Heart left ventricle (tissue), 16 donors: ENCODE results near the gene PLD4. TPM values are rescaled to one million over a fixed set of nuclear protein-coding genes. Genes with fewer than 3 reads are reported as not detected.
A peak's percentile ranks its signal among the peaks of the same experiment; 100 is the strongest.

Source experiments
- ATAC-seq, 4 donors: fragments of 200-7000 bp; cut with Tn5 transposase; one replicate each; pipeline ENCODE4 v1.9.1; 2020 to 2022; ENCODE audit warnings: moderate library complexity in 4 of 4, mild to moderate bottlenecking in 3 of 4, moderate number of reproducible peaks in 1 of 4
- DNase-seq, 5 donors: peaks; one replicate each; pipeline ENCODE4 v3.0.0-alpha.2; 2020
- H3K27ac ChIP-seq, 12 donors: fragments of 200-600 bp; sonication (generic) in 4 of 12; one replicate each; pipeline versions ENCODE4 v1.5.0 to v1.8.0; 2016 to 2022; ENCODE audit warnings: mild to moderate bottlenecking in 2 of 12
- H3K27me3 ChIP-seq, 9 donors: fragments of 200-600 bp; sonication (generic) in 2 of 9; one replicate each; pipeline versions ENCODE4 v1.5.1 to v1.8.0; 2016 to 2022; ENCODE audit warnings: mild to moderate bottlenecking in 3 of 9
- H3K36me3 ChIP-seq, 9 donors: fragments of 200-600 bp; sonication (generic) in 2 of 9; one replicate each; pipeline versions ENCODE4 v1.5.0 to v1.8.0; 2018 to 2022; ENCODE audit warnings: mild to moderate bottlenecking in 2 of 9
- H3K4me1 ChIP-seq, 12 donors: fragments of 200-600 bp; sonication (generic) in 4 of 12; one replicate each; pipeline versions ENCODE4 v1.5.0 to v1.8.0; 2016 to 2022; ENCODE audit warnings: mild to moderate bottlenecking in 3 of 12
- H3K4me3 ChIP-seq, 12 donors: fragments of 200-600 bp; sonication (generic) in 4 of 12; one replicate each; pipeline versions ENCODE4 v1.5.0 to v1.8.0; 2017 to 2022; ENCODE audit warnings: mild to moderate bottlenecking in 9 of 12, moderate library complexity in 4 of 12
- H3K9me3 ChIP-seq, 12 donors: fragments of 200-600 bp; sonication (generic) in 4 of 12; one replicate each; pipeline versions ENCODE4 v1.5.0 to v1.8.0; 2016 to 2022; ENCODE audit warnings: mild to moderate bottlenecking in 1 of 12
- POLR2A ChIP-seq, 2 donors: fragments of 450-650 bp; IDR thresholded peaks; one replicate each; pipeline ENCODE4 v1.6.1; 2017; ENCODE audit warnings: antibody characterized with exemption in 2 of 2, mild to moderate bottlenecking in 2 of 2, moderate library complexity in 2 of 2
- WGBS, 4 donors: extraction: QIAGEN DNeasy Blood & Tissue Kit in 2 of 4; methylation state at CpG; one replicate each; pipeline versions ENCODE4 v1.1.5 to v1.1.7; 2013 to 2018; 5-methylcytosine and 5-hydroxymethylcytosine counted together
- intact Hi-C, 10 donors: fragments of 100-400 bp; cut with DNase I; formaldehyde crosslinking; loops; one replicate each; pipeline versions ENCODE4 v1.11.1 to v1.14.2; 2022
- long read RNA-seq, 3 donors: library from polyadenylated mRNA; unstranded; transcript quantifications; one replicate each; pipeline ENCODE4 v2.0.0, GENCODE V29; 2020 to 2021
- polyA plus RNA-seq, 2 donors: library from polyadenylated mRNA; stranded (reverse); fragments of 200-250 nt; gene quantifications; one replicate each; pipeline ENCODE4 v1.2.3, GENCODE V29; 2013
- total RNA-seq, 9 donors: library from RNA; depleted of rRNA in 2 of 9; stranded (reverse); fragments of >200 nt in 2 of 9; fragmentation: NEBNext Ultra II Directional in 3 of 9; extraction: Animal tissue kit (Norgen Biotek cat#: 25700) in 3 of 9; gene quantifications; one replicate each; pipeline versions ENCODE4 v1.1.0 to v1.2.4, GENCODE V29; 2016 to 2023
- TF ChIP-seq, protein P1 (sequence below), 12 donors: fragments of 200-600 bp; sonication (generic) in 4 of 12; IDR thresholded peaks; one replicate each; pipeline versions ENCODE4 v1.5.0 to v1.8.0; 2018 to 2022; ENCODE audit warnings: antibody characterized with exemption in 12 of 12, mild to moderate bottlenecking in 5 of 12
- donor health status: ischemic (EF 13 %, LVEDD 7.1; RV severe dilation, severe dysfunction).
- donor health status: healthy with polysubstance abuse.
- donor health status: DM: no; HTN: yes; CAD: no.
- donor health status: DM: no; HTN: no; CAD: no.
- donor health status: ischemic (EF 25% LVEDD 6.9; RV normal size, moderate dysfunction).
- donor health status: ischemic (EF 25% LVEDD 5.7; RV mildly dilated, moderate dysfunction).
- donor health status: healthy.
- donor health status: DM: yes; HTN: yes; CAD: no.
- donor health status: ischemic (EF 35%, LVEDD 5.7; RV mildly dilated, moderate dysfunction).
- donor health status: nonischemic (EF 11% LVEDD 7.7; RV severe dilation, severe dysfunction).
- donor health status: DM: yes; HTN: yes; CAD: no.
- donor health status: PGD.
- donor health status: ischemic (EF 29% LVEDD 5.4; RV normal size, mild dysfunction).
- donor health status: nonischemic (EF 23%, LVEDD 6.1; RV moderate dilation, normal function).

PLD4 gene, protein sequence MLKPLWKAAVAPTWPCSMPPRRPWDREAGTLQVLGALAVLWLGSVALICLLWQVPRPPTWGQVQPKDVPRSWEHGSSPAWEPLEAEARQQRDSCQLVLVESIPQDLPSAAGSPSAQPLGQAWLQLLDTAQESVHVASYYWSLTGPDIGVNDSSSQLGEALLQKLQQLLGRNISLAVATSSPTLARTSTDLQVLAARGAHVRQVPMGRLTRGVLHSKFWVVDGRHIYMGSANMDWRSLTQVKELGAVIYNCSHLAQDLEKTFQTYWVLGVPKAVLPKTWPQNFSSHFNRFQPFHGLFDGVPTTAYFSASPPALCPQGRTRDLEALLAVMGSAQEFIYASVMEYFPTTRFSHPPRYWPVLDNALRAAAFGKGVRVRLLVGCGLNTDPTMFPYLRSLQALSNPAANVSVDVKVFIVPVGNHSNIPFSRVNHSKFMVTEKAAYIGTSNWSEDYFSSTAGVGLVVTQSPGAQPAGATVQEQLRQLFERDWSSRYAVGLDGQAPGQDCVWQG
- total RNA-seq (1 to 10 TPM in 1 of 9 donors, under 1 TPM in 4, not detected in 4; 0.25 to 1.5 (median 0.40) TPM), polyA plus RNA-seq (under 1 TPM in 1 of 2 donors, not detected in 1; 0.12 TPM)
- long read RNA-seq, donor 1, full-length matches to known transcripts = 1 of 2 reads
- long read RNA-seq, donor 1, partial matches to known transcripts = 1 of 2 reads
- long read RNA-seq, donor 1, other reads (novel, unspliced or antisense) = 0 of 2 reads
- long read RNA-seq, donor 2 = 0 reads
- long read RNA-seq, donor 3 = 0 reads

DNA sequence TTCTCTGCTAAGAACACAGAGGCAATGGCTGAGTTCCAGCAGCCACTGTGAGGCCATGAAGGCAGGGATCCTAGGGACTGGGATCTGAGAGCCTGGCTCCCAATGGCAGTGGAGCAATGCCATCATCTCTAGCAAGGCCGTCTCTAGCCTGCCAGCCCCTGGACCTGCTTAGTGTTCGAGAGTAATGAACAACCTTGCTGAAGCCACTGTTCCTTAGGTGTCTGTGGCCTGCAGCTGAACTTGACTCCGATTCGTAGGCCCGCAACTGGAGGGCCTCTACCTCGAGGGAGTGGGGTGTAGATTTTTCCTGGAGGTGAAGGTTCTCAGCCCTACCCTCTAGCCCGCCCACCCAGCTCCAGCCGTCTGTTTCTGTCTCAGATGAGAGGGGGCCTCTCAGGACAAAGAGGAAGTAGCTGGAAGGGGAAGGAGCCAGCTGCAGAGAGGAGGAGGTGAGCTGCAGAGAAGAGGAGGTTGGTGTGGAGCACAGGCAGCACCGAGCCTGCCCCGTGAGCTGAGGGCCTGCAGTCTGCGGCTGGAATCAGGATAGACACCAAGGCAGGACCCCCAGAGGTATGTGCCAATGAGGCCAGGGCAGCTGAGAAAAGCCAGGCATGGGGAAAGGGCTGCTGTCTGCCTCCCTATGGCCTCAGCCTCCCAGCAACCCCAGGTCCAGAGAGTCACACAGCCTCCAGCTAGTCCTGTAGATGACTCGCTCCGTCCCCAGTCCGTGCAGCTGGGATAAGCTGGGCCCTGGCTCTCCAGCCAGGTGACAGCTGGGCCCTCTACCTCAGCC lies at the start of gene PLD4:
TSS of gene PLD4 (plus strand) at position 459 of the 793 bp plus-strand sequence. CDS start 2,262 bp downstream, outside the sequence.
- Histone ChIP-seq H3K4me3 (peak within 1 kb of the TSS in 1 of 12 donors; percentile 12), H3K4me1 (peaks cover 0 to 21% (median 0%) of the 10 kb centered on the region in 12 donors), H3K27me3 (peaks cover 0 to 7% (median 0%) of the 10 kb centered on the region in 9 donors), H3K36me3 (no peaks in the 10 kb centered on the region), H3K9me3 (peaks cover 0 to 8% (median 0%) of the 10 kb centered on the region in 12 donors), H3K27ac (no peak within 1 kb of the TSS)
- DNase-seq (no peak), ATAC-seq (no peak)
- 75 to 84% (median 78%) methylated on average over 14 of the region's 14 CpGs for WGBS, 4 donors
- intact Hi-C loops = no loop called here
- no peak for TF ChIP-seq POLR2A (IDR thresholded peaks at IDR 0.05)
- TF ChIP-seq, protein P1, sequence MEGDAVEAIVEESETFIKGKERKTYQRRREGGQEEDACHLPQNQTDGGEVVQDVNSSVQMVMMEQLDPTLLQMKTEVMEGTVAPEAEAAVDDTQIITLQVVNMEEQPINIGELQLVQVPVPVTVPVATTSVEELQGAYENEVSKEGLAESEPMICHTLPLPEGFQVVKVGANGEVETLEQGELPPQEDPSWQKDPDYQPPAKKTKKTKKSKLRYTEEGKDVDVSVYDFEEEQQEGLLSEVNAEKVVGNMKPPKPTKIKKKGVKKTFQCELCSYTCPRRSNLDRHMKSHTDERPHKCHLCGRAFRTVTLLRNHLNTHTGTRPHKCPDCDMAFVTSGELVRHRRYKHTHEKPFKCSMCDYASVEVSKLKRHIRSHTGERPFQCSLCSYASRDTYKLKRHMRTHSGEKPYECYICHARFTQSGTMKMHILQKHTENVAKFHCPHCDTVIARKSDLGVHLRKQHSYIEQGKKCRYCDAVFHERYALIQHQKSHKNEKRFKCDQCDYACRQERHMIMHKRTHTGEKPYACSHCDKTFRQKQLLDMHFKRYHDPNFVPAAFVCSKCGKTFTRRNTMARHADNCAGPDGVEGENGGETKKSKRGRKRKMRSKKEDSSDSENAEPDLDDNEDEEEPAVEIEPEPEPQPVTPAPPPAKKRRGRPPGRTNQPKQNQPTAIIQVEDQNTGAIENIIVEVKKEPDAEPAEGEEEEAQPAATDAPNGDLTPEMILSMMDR (IDR thresholded peaks at IDR 0.05) = no peak

DNA sequence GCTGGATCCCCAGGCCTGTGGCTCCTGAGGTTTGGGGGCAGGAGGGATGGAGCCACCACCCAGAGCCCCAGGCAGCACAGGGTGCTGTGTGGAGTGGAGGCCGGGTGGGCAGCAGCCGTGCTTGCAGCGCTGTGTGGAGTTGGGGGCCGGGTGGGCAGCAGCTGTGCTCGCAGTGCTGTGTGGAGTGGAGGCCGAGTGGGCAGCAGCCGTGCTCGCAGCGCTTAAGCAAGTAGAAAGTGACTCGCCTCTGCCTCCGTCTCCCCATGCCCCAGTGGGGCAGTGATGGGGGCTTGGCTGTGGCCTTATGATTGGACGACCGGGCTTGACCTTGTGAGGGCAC lies 49.3 kb upstream of the PLD4 start:
- H3K27me3 ChIP-seq = no peaks in the 10 kb centered on the region
- ATAC-seq (no peak), DNase-seq (peak in 1 of 5 donors; percentile 12)
- no peak overlapping the region for H3K27ac ChIP-seq
- peaks cover 0 to 15% (median 2%) of the 10 kb centered on the region in 9 donors for H3K36me3 ChIP-seq
- intact Hi-C loops = no loop called here
- peaks cover 0 to 6% (median 4%) of the 10 kb centered on the region in 12 donors for H3K4me1 ChIP-seq
- no peaks in the 10 kb centered on the region for H3K9me3 ChIP-seq
- TF ChIP-seq POLR2A (IDR thresholded peaks at IDR 0.05) = no peak
- TF ChIP-seq, protein P1 (IDR thresholded peaks at IDR 0.05) = no peak
- WGBS, 4 donors = 95 to 99% (median 97%) methylated on average over 9 to 13 of the region's 13 CpGs
- no peak overlapping the region for H3K4me3 ChIP-seq

DNA sequence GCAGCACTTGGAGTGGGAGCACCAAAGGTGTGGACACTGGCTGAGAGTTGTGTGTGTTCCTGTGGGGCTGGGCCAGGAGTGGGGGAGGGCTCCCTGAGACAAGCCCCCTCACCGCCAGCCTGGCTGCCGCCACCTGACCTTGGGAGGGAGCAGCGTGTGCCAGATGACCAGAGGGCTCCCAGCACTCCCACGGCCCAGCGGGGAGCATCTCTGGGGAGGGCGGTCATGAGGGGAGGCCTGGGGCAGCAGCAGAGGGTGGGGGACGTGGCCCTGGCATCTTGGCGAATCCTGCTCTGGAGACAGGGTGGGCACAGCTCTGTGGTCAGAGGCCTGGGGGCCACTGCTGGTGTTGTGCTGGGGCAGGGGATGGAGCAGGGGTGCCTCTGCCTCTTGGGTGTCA lies 48.9 kb upstream of the PLD4 start:
- no peak overlapping the region for H3K4me3 ChIP-seq
- no peak for ATAC-seq
- no peaks in the 10 kb centered on the region for H3K9me3 ChIP-seq
- TF ChIP-seq, protein P1 (IDR thresholded peaks at IDR 0.05) = no peak
- no peaks in the 10 kb centered on the region for H3K27me3 ChIP-seq
- 92 to 100% (median 97%) methylated on average over 4 to 8 of the region's 8 CpGs for WGBS, 4 donors
- peaks cover 0 to 19% (median 4%) of the 10 kb centered on the region in 9 donors for H3K36me3 ChIP-seq
- peaks cover 0 to 8% (median 4%) of the 10 kb centered on the region in 12 donors for H3K4me1 ChIP-seq
- peak in 4 of 5 donors; percentile 4 to 42 (median 24) for DNase-seq
- no peak overlapping the region for H3K27ac ChIP-seq
- intact Hi-C loops = no loop called here
